Measurements from ENCODE around the gene AGT. TPM values are rescaled to one million over a fixed set of nuclear protein-coding genes. Genes with fewer than 3 reads are reported as not detected.

Gene AGT
- total RNA-seq, 1 experiment from 2014 or later, result not detected

DNA sequence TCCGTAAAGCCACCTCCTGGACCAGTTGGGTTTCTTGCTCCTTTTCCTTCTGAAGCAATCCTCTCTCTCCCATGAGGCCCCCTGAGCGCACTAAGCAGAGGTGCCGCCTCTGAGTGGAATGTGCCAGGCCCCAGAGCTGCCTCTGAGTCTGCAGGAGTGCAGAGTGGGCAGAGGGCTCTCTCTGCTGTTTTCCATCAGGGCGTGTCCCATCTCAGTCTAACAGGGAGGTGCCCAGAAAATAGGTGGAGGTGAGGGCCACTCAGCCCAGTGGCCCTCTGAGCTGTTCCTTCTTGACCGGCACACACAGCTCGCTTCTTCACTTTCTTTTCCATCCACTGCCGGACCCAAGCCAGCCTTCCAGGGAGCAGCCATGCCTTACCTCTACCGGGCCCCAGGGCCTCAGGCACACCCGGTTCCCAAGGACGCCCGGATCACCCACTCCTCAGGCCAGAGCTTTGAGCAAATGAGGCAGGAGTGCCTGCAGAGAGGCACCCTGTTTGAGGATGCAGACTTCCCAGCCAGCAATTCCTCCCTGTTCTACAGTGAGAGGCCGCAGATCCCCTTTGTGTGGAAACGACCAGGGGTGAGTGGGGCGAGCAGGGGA is 33.3 kb upstream of the AGT start, which contains the start of gene CAPN9:
Gene CAPN9, plus strand, starts transcription at position 262 of the 604 bp plus-strand sequence. Its CDS starts 109 bp downstream, at position 371.
- Histone ChIP-seq H3K9me2 (ENCODE audit: insufficient read depth) (no peaks in the 10 kb centered on the region), H3K4me2 (no peak within 1 kb of the TSS), H3K9me3 (ENCODE audit: insufficient read depth, low read depth) (no peaks in the 10 kb centered on the region), H3F3A (ENCODE audit: insufficient read depth, low read depth) (peaks cover 8% of the 10 kb centered on the region; the same call in 1 of the 2 replicates), H3K4me1 (replicated peaks; ENCODE audit: insufficient read depth) (peaks cover 37% of the 10 kb centered on the region), H3K4me3 (no peak within 1 kb of the TSS), H4K20me1 (ENCODE audit: insufficient read depth) (no peaks in the 10 kb centered on the region), H2AFZ (no peak within 1 kb of the TSS), H3K27me3 (ENCODE audit: insufficient read depth, low read depth) (no peaks in the 10 kb centered on the region), H3K79me2 (ENCODE audit: low read depth) (no peaks in the 10 kb centered on the region), H3K27ac (no peak within 1 kb of the TSS), H3K36me3 (ENCODE audit: low read depth) (no peaks in the 10 kb centered on the region)
- no peak for TF ChIP-seq EZH2 (IDR thresholded peaks at IDR 0.05; ENCODE audit: low read depth)
- TF ChIP-seq, protein P1, sequence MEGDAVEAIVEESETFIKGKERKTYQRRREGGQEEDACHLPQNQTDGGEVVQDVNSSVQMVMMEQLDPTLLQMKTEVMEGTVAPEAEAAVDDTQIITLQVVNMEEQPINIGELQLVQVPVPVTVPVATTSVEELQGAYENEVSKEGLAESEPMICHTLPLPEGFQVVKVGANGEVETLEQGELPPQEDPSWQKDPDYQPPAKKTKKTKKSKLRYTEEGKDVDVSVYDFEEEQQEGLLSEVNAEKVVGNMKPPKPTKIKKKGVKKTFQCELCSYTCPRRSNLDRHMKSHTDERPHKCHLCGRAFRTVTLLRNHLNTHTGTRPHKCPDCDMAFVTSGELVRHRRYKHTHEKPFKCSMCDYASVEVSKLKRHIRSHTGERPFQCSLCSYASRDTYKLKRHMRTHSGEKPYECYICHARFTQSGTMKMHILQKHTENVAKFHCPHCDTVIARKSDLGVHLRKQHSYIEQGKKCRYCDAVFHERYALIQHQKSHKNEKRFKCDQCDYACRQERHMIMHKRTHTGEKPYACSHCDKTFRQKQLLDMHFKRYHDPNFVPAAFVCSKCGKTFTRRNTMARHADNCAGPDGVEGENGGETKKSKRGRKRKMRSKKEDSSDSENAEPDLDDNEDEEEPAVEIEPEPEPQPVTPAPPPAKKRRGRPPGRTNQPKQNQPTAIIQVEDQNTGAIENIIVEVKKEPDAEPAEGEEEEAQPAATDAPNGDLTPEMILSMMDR (conservative IDR thresholded peaks at IDR 0.05), result no peak
- no peak for DNase-seq
- POLR2A ChIA-PET (ENCODE audit: unreplicated experiment), result interaction anchor here (0.7 kb wide), 1 partner anchor 522 kb away, joined by 3 read pairs; no protein-coding TSS in a partner anchor
- CTCF ChIA-PET, result interaction anchor here (0.6 kb wide), 1 partner anchor 30 kb away, joined by 3 read pairs; no protein-coding TSS in a partner anchor
- intact Hi-C loops (cut with micrococcal nuclease; ENCODE audit: unreplicated experiment), result no loop called here
- BruUV-seq (replicated peaks), result no TSS peak

DNA sequence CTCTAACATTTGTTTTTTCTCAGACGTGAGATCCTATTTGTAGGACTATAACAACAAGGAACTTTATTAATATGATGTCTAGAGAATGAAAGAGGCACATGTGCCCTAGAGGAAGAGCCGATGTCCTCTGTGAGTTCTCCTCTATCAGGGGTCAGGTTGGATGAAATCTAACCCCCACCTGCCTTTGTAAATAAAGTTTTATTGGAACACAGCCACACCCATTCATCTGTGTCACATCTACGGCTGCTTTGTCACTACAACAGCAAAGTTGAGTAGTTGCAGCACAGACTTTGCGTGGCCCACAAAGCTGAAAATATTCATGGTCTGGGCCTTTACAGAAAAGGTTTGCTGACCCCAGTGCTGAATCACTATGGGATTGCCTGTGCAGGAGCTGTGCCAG is 32.7 kb upstream of the AGT start:
- Histone ChIP-seq H3K9me3 (ENCODE audit: insufficient read depth, low read depth) (no peaks in the 10 kb centered on the region), H3K4me3 (no peak overlapping the region), H3K79me2 (ENCODE audit: low read depth) (no peaks in the 10 kb centered on the region), H3K27ac (no peak overlapping the region), H2AFZ (no peak overlapping the region), H3K4me1 (replicated peaks; ENCODE audit: insufficient read depth) (peaks cover 31% of the 10 kb centered on the region), H3K36me3 (ENCODE audit: low read depth) (no peaks in the 10 kb centered on the region), H3K4me2 (no peak overlapping the region), H3F3A (ENCODE audit: insufficient read depth, low read depth) (peaks cover 4% of the 10 kb centered on the region; the same call in 1 of the 2 replicates), H3K9me2 (ENCODE audit: insufficient read depth) (no peaks in the 10 kb centered on the region), H3K27me3 (ENCODE audit: insufficient read depth, low read depth) (no peaks in the 10 kb centered on the region), H4K20me1 (ENCODE audit: insufficient read depth) (no peaks in the 10 kb centered on the region)
- CTCF ChIA-PET, result no interaction called here
- POLR2A ChIA-PET (ENCODE audit: unreplicated experiment), result interaction anchor here (0.7 kb wide), 1 partner anchor 521 kb away, joined by 3 read pairs; no protein-coding TSS in a partner anchor
- no peak for DNase-seq
- no TSS peak for BruUV-seq (replicated peaks)
- TF ChIP-seq, protein P1 (conservative IDR thresholded peaks at IDR 0.05), result no peak
- no peak for TF ChIP-seq EZH2 (IDR thresholded peaks at IDR 0.05; ENCODE audit: low read depth)
- intact Hi-C loops (cut with micrococcal nuclease; ENCODE audit: unreplicated experiment), result no loop called here

DNA sequence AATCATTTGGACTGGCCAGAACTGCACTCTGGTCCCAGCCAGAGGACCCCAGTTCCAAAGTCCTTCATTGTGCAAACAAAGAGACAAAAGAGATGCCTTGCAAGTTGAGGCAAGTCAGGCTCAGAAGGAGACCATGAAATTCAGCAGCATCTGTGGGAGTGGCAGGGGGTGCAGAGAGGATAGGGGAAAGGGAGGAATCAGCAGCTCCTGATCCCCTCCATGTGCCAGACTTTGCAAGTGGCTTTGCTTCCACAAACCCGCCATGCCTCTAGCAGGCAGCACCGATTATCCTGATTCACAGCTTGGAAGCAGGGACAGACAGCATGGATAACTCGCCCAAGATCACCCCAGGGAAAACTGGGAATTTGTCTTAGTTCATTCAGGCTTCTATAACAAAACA is 31.1 kb upstream of the AGT start:
- TF ChIP-seq, protein P1 (conservative IDR thresholded peaks at IDR 0.05), result no peak
- TF ChIP-seq EZH2 (IDR thresholded peaks at IDR 0.05; ENCODE audit: low read depth), result no peak
- BruUV-seq (replicated peaks), result no TSS peak

More for the DNA sequence above, 31.1 kb upstream of the AGT start:
- H3K27me3 ChIP-seq (ENCODE audit: insufficient read depth, low read depth), result no peaks in the 10 kb centered on the region
- no peaks in the 10 kb centered on the region for H3K36me3 ChIP-seq (ENCODE audit: low read depth)
- intact Hi-C loops (cut with micrococcal nuclease; ENCODE audit: unreplicated experiment), result no loop called here
- H2AFZ ChIP-seq, result no peak overlapping the region
- no peaks in the 10 kb centered on the region for H3K79me2 ChIP-seq (ENCODE audit: low read depth)
- no peak overlapping the region for H3K4me2 ChIP-seq
- no peak for DNase-seq
- POLR2A ChIA-PET (ENCODE audit: unreplicated experiment), result no interaction called here
- H3K4me1 ChIP-seq (replicated peaks; ENCODE audit: insufficient read depth), result peaks cover 17% of the 10 kb centered on the region
- peaks cover 4% of the 10 kb centered on the region; the same call in 1 of the 2 replicates for H3F3A ChIP-seq (ENCODE audit: insufficient read depth, low read depth)
- H3K4me3 ChIP-seq, result no peak overlapping the region
- no peak overlapping the region for H3K27ac ChIP-seq
- H3K9me3 ChIP-seq (ENCODE audit: insufficient read depth, low read depth), result no peaks in the 10 kb centered on the region
- no peaks in the 10 kb centered on the region for H3K9me2 ChIP-seq (ENCODE audit: insufficient read depth)
- H4K20me1 ChIP-seq (ENCODE audit: insufficient read depth), result no peaks in the 10 kb centered on the region
- CTCF ChIA-PET, result no interaction called here

Data from PC-9 (cell line).